ENCODE results near the gene CHML. TPM values are rescaled to one million over a fixed set of nuclear protein-coding genes. Genes with fewer than 3 reads are reported as not detected.
A peak's percentile ranks its signal among the peaks of the same experiment; 100 is the strongest.

The CHML gene
- total and polyA plus RNA-seq, 2 donors (not counting 1 experiment from before 2014, with no cell fraction given) = 9.7 to 34.0 TPM

DNA sequence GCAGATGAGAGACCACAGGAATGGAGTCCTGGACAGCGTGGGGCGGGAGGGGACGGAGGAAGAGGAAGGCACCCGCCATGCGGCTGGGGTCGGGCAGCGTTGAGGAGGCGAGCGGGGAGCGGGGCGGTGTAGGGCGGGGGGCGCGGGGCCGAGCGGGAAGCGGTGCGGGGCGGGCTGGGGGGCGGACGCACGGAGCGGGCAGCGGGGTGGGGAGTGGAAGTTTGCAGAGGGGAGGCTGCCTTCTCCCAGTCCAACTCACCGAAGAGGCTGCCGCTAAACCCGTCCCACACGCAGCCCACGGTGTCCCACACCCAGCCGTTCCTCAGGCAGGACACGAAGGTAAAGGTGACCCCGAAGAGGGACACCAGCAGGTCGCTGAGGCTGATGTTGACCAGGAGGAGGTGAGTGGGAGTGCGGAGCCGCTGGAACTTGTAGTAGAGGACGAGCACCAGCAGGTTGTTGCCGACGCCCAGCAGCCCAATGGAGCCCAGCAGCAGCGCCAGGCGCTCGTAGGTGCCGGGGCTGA is 483 bp downstream of the CHML start:
- TF ChIP-seq, protein P1, sequence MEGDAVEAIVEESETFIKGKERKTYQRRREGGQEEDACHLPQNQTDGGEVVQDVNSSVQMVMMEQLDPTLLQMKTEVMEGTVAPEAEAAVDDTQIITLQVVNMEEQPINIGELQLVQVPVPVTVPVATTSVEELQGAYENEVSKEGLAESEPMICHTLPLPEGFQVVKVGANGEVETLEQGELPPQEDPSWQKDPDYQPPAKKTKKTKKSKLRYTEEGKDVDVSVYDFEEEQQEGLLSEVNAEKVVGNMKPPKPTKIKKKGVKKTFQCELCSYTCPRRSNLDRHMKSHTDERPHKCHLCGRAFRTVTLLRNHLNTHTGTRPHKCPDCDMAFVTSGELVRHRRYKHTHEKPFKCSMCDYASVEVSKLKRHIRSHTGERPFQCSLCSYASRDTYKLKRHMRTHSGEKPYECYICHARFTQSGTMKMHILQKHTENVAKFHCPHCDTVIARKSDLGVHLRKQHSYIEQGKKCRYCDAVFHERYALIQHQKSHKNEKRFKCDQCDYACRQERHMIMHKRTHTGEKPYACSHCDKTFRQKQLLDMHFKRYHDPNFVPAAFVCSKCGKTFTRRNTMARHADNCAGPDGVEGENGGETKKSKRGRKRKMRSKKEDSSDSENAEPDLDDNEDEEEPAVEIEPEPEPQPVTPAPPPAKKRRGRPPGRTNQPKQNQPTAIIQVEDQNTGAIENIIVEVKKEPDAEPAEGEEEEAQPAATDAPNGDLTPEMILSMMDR (IDR thresholded peaks at IDR 0.05) = no peak
- TF ChIP-seq EZH2 (IDR thresholded peaks at IDR 0.05; ENCODE audit: borderline replicate concordance, insufficient read depth, low read depth, low read length, poor library complexity, severe bottlenecking) = no peak
- Histone ChIP-seq H3K4me2 (replicated peaks; ENCODE audit: low read depth, low read length, poor library complexity, severe bottlenecking) (peak overlapping the region; percentile 71), H3K79me2 (ENCODE audit: control insufficient read depth, insufficient read depth, low read length) (peaks cover 48% of the 10 kb centered on the region), H3K4me1 (ENCODE audit: control insufficient read depth in 2 of 2, insufficient read depth in 2 of 2, low read length in 2 of 2) (peaks cover 39 to 46% of the 10 kb centered on the region in 2 donors), H2AFZ (ENCODE audit: insufficient read depth, low read depth, low read length, poor library complexity, severe bottlenecking) (peak overlapping the region; percentile 85), H3K36me3 (replicated peaks in 1 of 2; ENCODE audit: control extremely low read depth in 1 of 2, control insufficient read depth in 1 of 2, extremely low read depth in 1 of 2, insufficient read depth in 2 of 2, low read length in 1 of 2) (no peaks in the 10 kb centered on the region), H3K27ac (ENCODE audit: low read length in 2 of 2) (peak overlapping the region; percentile 71 to 81), H3K9ac (ENCODE audit: low read length) (peak overlapping the region; percentile 93), H3K27me3 (replicated peaks in 1 of 4; ENCODE audit: control extremely low read depth in 1 of 4, control insufficient read depth in 3 of 4, insufficient read depth in 4 of 4, low read length in 3 of 4) (no peaks in the 10 kb centered on the region), H3K9me3 (ENCODE audit: control extremely low read depth in 1 of 3, control insufficient read depth in 2 of 3, insufficient read depth in 1 of 3, low read length in 2 of 3) (peaks cover 0 to 4% (median 0%) of the 10 kb centered on the region in 3 donors), H4K20me1 (ENCODE audit: control insufficient read depth, insufficient read depth, low read length, poor library complexity, severe bottlenecking) (no peaks in the 10 kb centered on the region), H3K4me3 (ENCODE audit: control extremely low read depth in 1 of 5, extremely low read depth in 1 of 5, insufficient read depth in 1 of 5, low read depth in 2 of 5, low read length in 4 of 5) (peak overlapping the region; percentile 78 to 97 (median 94))
- POLR2A ChIA-PET = interaction anchor here (1.0 to 1.5 kb wide), 6 partner anchors 10 to 208 kb away, joined by 3 to 5 read pairs (median 4); partner anchors contain the start of gene EXO1
- WGBS (ENCODE audit: insufficient coverage) = 0% methylated on average over 29 of the region's 42 CpGs
- intact Hi-C loops (cut with micrococcal nuclease) = loop anchor here (1.0 to 5.0 kb wide), 6 partner anchors 42 to 1616 kb away; partner anchors contain the start of genes CEP170, FH and KMO
- Mint-ChIP-seq H3K27me3 (no peaks in the 10 kb centered on the region), H3K9me3 (ENCODE audit: insufficient read depth) (peaks cover 3% of the 10 kb centered on the region), H3K4me1 (peaks cover 56% of the 10 kb centered on the region), H3K4me3 (peak overlapping the region; percentile 84), H3K27ac (peak overlapping the region; percentile 93)
- ATAC-seq (ENCODE audit: low read depth) (peak; percentile 6), DNase-seq (no peak)
- CTCF ChIA-PET = interaction anchor here (1.0 to 1.9 kb wide), 6 partner anchors 10 to 208 kb away, joined by 3 to 7 read pairs (median 4); partner anchors contain the start of gene EXO1
